Trophoblast cell (in vitro differentiated cells and primary cell): Measurements from ENCODE around the gene MYO10.

Experiments
- DNase-seq, 2 donors: peaks; one replicate each; pipeline ENCODE4 v3.0.0-alpha.2; 2016
- H2AFZ ChIP-seq: 2 replicates; pipeline ENCODE4 v1.6.1; 2013; ENCODE audit warnings: low read length, moderate library complexity, mild to moderate bottlenecking; ENCODE audit not compliant: insufficient read depth, poor library complexity
- H2AK5ac ChIP-seq: 2 replicates; pipeline ENCODE4 v1.6.1; 2013; ENCODE audit warnings: mild to moderate bottlenecking, low read length
- H2BK120ac ChIP-seq: 2 replicates; pipeline ENCODE4 v1.6.1; 2013; ENCODE audit warnings: low read length, mild to moderate bottlenecking, moderate library complexity; ENCODE audit not compliant: insufficient read depth, poor library complexity
- H2BK12ac ChIP-seq: 2 replicates; pipeline ENCODE4 v1.6.1; 2013; ENCODE audit warnings: mild to moderate bottlenecking, low read length, moderate library complexity
- H2BK5ac ChIP-seq: 2 replicates; pipeline ENCODE4 v1.6.1; 2013; ENCODE audit warnings: low read length, low read depth, moderate library complexity, mild to moderate bottlenecking; ENCODE audit not compliant: poor library complexity
- H3K14ac ChIP-seq: 2 replicates; pipeline ENCODE4 v1.6.1; 2013; ENCODE audit warnings: mild to moderate bottlenecking, low read length
- H3K18ac ChIP-seq: 2 replicates; pipeline ENCODE4 v1.6.1; 2013; ENCODE audit warnings: mild to moderate bottlenecking, low read length
- H3K23ac ChIP-seq: 2 replicates; pipeline ENCODE4 v1.6.1; 2013; ENCODE audit warnings: low read length
- H3K27ac ChIP-seq: 2 replicates; pipeline ENCODE4 v1.5.1; 2013; ENCODE audit warnings: low read depth, mild to moderate bottlenecking, inconsistent platforms, low read length, moderate library complexity
- H3K27me3 ChIP-seq: 2 replicates; pipeline ENCODE4 v1.6.1; 2013; ENCODE audit warnings: inconsistent platforms, mild to moderate bottlenecking, low read length, moderate library complexity; ENCODE audit not compliant: insufficient read depth
- H3K36me3 ChIP-seq, 2 experiments: 1 replicate in 1 of 2; 2 replicates in 1 of 2; pipeline ENCODE4 v1.6.1; 2013; ENCODE audit warnings: low read length in 2 of 2, mild to moderate bottlenecking in 2 of 2, moderate library complexity in 1 of 2; ENCODE audit not compliant: insufficient read depth in 2 of 2, control insufficient read depth in 1 of 2
- H3K4ac ChIP-seq: 2 replicates; pipeline ENCODE4 v1.6.1; 2013; ENCODE audit warnings: low read depth, mild to moderate bottlenecking, low read length, moderate library complexity
- H3K4me1 ChIP-seq, 2 experiments: 1 replicate in 1 of 2; 2 replicates in 1 of 2; pipeline ENCODE4 v1.6.1; 2013; ENCODE audit warnings: low read length in 2 of 2, mild to moderate bottlenecking in 2 of 2, moderate library complexity in 1 of 2; ENCODE audit not compliant: insufficient read depth in 2 of 2, control insufficient read depth in 1 of 2
- H3K4me2 ChIP-seq: 2 replicates; pipeline ENCODE4 v1.6.1; 2013; ENCODE audit warnings: inconsistent platforms, mild to moderate bottlenecking, low read length, moderate library complexity
- H3K4me3 ChIP-seq: 2 replicates; pipeline ENCODE4 v1.5.1; 2013; ENCODE audit warnings: mild to moderate bottlenecking, low read depth, low read length, inconsistent platforms
- H3K79me1 ChIP-seq: one replicate; pipeline ENCODE4 v1.6.1; 2013; ENCODE audit warnings: low read length
- H3K79me2 ChIP-seq: 2 replicates; pipeline ENCODE4 v1.6.1; 2013; ENCODE audit warnings: low read length, mild to moderate bottlenecking; ENCODE audit not compliant: control insufficient read depth, insufficient read depth, poor library complexity
- H3K9ac ChIP-seq: 2 replicates; pipeline ENCODE4 v1.6.1; 2013; ENCODE audit warnings: mild to moderate bottlenecking, low read length
- H3K9me3 ChIP-seq: 2 replicates; pipeline ENCODE4 v1.6.1; 2013; ENCODE audit warnings: low read depth, mild to moderate bottlenecking, control low read depth, inconsistent platforms, low read length; ENCODE audit not compliant: insufficient read depth
- H4K12ac ChIP-seq: 2 replicates; pipeline ENCODE4 v1.6.1; 2013; ENCODE audit warnings: low read depth, mild to moderate bottlenecking, low read length, moderate library complexity
- H4K8ac ChIP-seq: 2 replicates; pipeline ENCODE4 v1.6.1; 2013; ENCODE audit warnings: low read depth, mild to moderate bottlenecking, low read length, moderate library complexity
- H4K91ac ChIP-seq: one replicate; pipeline ENCODE4 v1.6.1; 2013; ENCODE audit warnings: low read depth, mild to moderate bottlenecking, low read length, moderate library complexity
- WGBS: extraction: QIAGEN DNeasy Blood & Tissue Kit; methylation state at CpG from one replicate; pipeline ENCODE4 v1.1.7; 2013; ENCODE audit warnings: missing lambda C conversion rate; ENCODE audit not compliant: insufficient read length, insufficient coverage; ENCODE audit errors: extremely low coverage; 5-methylcytosine and 5-hydroxymethylcytosine counted together

MYO10 gene

DNA sequence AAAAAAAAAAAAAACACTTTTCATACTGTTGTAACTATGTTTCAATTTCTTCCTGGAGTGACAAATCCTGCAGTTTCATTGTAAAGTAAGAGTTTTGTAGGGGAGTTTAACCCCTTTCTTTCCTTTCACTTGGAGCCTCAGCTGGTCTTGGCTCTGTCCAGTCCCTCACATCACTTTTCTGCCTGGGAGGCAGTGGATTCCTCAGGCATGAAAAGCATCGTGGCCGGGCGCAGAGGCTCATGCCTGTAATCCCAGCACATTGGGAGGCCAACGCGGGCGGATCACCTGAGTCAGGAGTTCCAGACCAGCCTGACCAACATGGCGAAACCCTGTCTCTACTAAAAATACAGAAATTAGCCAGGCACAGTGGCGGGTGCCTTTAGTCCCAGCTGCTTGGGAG is 45.6 kb upstream of the MYO10 start:
- Histone ChIP-seq H2BK5ac (no peak overlapping the region), H2BK12ac (no peak overlapping the region), H3K14ac (no peak overlapping the region), H3K27me3 (no peaks in the 10 kb centered on the region), H3K27ac (no peak overlapping the region), H4K12ac (no peak overlapping the region), H2BK120ac (no peak overlapping the region), H3K79me2 (no peaks in the 10 kb centered on the region), H3K9me3 (no peaks in the 10 kb centered on the region), H3K4me1 (peaks cover 4% of the 10 kb centered on the region in 2 experiments), H3K18ac (no peak overlapping the region), H3K4me3 (no peak overlapping the region), H2AFZ (no peak overlapping the region), H4K8ac (no peak overlapping the region), H2AK5ac (peak overlapping the region; percentile 46), H3K36me3 (no peaks in the 10 kb centered on the region), H3K4ac (no peak overlapping the region), H3K4me2 (no peak overlapping the region), H3K79me1 (no peaks in the 10 kb centered on the region), H3K9ac (no peak overlapping the region), H4K91ac (no peak overlapping the region), H3K23ac (no peak overlapping the region)
- DNase-seq: no peak
- WGBS: no CpG with 5 or more reads among the region's 8 CpGs

DNA sequence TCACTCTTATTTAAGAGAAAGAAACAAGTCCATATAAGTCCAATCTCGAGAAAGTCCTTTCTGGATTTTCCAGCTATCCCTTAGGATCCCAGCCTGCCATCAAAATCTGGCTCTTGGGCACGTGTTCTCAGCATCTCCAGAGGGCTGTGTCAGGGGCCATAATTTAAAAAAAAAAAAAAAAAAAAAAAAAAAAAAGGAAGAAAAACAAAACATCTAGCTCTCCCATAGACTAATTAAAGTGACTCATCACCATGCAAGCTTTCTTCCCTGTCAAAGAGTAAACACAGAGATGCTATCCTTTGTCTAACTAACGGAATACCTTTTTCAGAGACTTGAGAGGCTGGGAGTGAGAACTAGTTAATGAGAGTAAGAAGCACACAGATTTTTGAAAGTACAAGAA is 44.9 kb upstream of the MYO10 start:
- H3K4me2 ChIP-seq: no peak overlapping the region
- H3K23ac ChIP-seq: no peak overlapping the region
- no peak overlapping the region for H2BK5ac ChIP-seq
- H2AK5ac ChIP-seq: no peak overlapping the region
- no peaks in the 10 kb centered on the region for H3K27me3 ChIP-seq
- no peak overlapping the region for H4K8ac ChIP-seq
- H3K79me2 ChIP-seq: no peaks in the 10 kb centered on the region
- H3K4me3 ChIP-seq: no peak overlapping the region
- H2AFZ ChIP-seq: no peak overlapping the region
- H3K9me3 ChIP-seq: no peaks in the 10 kb centered on the region
- no peak for DNase-seq
- H3K18ac ChIP-seq: no peak overlapping the region
- H3K27ac ChIP-seq: no peak overlapping the region
- WGBS: no CpG with 5 or more reads among the region's 3 CpGs
- no peak overlapping the region for H3K4ac ChIP-seq
- no peaks in the 10 kb centered on the region for H3K36me3 ChIP-seq
- no peak overlapping the region for H4K91ac ChIP-seq
- no peak overlapping the region for H2BK12ac ChIP-seq
- no peaks in the 10 kb centered on the region for H3K79me1 ChIP-seq
- peaks cover 4% of the 10 kb centered on the region in 2 experiments for H3K4me1 ChIP-seq
- H2BK120ac ChIP-seq: no peak overlapping the region
- H3K9ac ChIP-seq: no peak overlapping the region
- H4K12ac ChIP-seq: no peak overlapping the region
- H3K14ac ChIP-seq: no peak overlapping the region

DNA sequence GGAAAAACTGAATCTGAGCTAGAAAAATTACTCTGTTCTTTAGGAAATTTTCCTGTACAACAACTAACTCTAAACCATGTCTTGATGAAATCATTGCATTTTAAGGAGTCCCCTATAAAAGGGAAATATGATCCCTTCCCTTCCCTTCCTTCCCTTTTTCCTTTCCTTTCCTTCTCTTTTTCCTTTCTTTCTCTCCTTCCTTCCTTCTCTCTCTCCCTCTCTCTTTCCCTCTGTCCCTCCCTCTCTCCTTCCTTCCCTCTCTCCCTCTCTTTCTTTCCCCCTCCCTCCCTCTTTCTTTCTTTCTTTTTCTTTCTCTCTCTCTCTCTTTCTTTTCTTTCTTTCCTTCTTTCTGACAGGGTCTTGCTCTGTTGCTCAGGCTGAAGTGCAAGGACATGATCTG is 42.2 kb upstream of the MYO10 start:
- H2AFZ ChIP-seq: no peak overlapping the region
- peaks cover 3% of the 10 kb centered on the region in 2 experiments for H3K4me1 ChIP-seq
- H3K9me3 ChIP-seq: no peaks in the 10 kb centered on the region
- H2AK5ac ChIP-seq: no peak overlapping the region
- no peak overlapping the region for H2BK12ac ChIP-seq
- H4K12ac ChIP-seq: no peak overlapping the region
- H3K23ac ChIP-seq: no peak overlapping the region
- no peak overlapping the region for H3K18ac ChIP-seq
- H3K79me1 ChIP-seq: no peaks in the 10 kb centered on the region
- H3K9ac ChIP-seq: no peak overlapping the region
- no peak overlapping the region for H3K4ac ChIP-seq
- H4K8ac ChIP-seq: no peak overlapping the region
- H3K27ac ChIP-seq: no peak overlapping the region
- H3K27me3 ChIP-seq: no peaks in the 10 kb centered on the region
- H3K4me3 ChIP-seq: no peak overlapping the region
- H3K36me3 ChIP-seq: no peaks in the 10 kb centered on the region
- H2BK5ac ChIP-seq: no peak overlapping the region
- H2BK120ac ChIP-seq: no peak overlapping the region
- no peaks in the 10 kb centered on the region for H3K79me2 ChIP-seq
- DNase-seq: no peak
- no peak overlapping the region for H4K91ac ChIP-seq
- no peak overlapping the region for H3K14ac ChIP-seq
- H3K4me2 ChIP-seq: no peak overlapping the region

DNA sequence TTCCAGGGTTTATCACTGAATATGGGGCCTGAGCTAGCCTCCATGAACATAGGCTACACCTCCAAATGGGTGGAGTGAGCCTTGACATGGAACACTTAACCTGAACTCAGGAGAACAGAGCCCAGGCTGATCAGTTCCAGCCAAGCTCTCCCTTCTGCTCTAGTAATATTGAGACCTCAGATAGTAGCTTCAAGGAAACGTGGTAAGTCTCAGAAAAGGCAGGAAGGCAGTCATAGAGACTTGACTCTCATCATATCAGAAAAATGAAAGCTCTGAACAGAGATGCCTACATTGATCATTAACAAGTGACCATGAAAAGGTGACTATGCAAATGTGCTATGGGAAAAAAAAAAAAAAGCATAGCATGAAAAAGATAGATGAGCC is 40.5 kb upstream of the MYO10 start:
- Histone ChIP-seq H4K91ac (no peak overlapping the region), H3K4me2 (no peak overlapping the region), H2AK5ac (no peak overlapping the region), H3K18ac (no peak overlapping the region), H4K12ac (no peak overlapping the region), H2AFZ (no peak overlapping the region), H3K4me3 (no peak overlapping the region), H3K9ac (no peak overlapping the region), H2BK5ac (no peak overlapping the region), H4K8ac (no peak overlapping the region), H3K27ac (no peak overlapping the region), H3K23ac (no peak overlapping the region), H3K36me3 (no peaks in the 10 kb centered on the region), H3K4me1 (no peaks in the 10 kb centered on the region), H2BK120ac (no peak overlapping the region), H2BK12ac (no peak overlapping the region), H3K79me1 (no peaks in the 10 kb centered on the region), H3K4ac (no peak overlapping the region), H3K27me3 (no peaks in the 10 kb centered on the region), H3K79me2 (no peaks in the 10 kb centered on the region), H3K14ac (no peak overlapping the region), H3K9me3 (no peaks in the 10 kb centered on the region)
- no peak for DNase-seq
- no CpG with 5 or more reads among the region's 1 CpG for WGBS
